ENCODE data around the gene TMEM179B.

Gene TMEM179B

DNA sequence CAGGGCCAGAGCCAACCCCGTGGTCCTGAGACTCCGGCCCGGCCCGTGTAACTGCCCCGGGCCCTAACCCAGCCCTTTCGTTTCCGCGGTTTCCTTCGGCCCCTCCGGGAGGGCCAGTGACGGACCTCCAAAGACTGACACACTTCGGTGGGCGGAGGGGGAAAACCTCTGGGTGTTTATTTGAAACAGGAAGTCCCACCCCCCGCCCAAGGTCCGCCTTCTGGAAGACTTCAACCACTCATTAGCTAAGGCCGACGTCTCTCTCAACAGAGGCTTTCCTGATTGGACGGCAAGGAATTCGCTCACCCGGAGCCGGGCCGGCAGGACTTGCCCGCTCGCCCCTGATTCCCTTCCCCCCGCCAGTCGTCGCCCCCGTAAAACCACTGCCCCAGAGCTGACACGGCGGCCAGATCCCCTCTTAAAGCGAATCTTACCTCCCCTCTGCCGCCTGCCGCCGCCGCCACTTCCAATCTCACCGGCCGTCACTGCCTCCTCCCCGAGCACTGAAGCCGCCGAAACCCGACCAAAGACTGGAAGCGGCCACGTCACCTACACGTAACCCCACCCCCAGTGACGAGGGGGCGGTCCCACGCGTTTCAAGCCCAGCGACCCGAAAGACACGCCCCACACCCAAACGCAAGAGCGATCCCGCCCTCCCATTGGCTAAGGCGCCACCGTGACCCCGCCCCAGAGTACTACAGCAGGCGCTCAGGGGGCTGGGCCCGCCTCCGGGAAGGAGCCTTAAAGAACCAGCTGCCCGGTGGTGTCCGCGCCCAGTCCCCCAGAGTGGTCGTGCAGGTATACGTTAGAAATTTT lies 44.5 kb downstream of the TMEM179B start, which contains the start of gene STX5:
STX5 (minus strand) TSS at position 532 of the 816 bp plus-strand sequence. CDS start 808 bp downstream, outside the sequence.
- peak within 1 kb of the TSS; percentile 77 for H3K4me3 ChIP-seq (ENCODE audit: low read depth, low read length)

DNA sequence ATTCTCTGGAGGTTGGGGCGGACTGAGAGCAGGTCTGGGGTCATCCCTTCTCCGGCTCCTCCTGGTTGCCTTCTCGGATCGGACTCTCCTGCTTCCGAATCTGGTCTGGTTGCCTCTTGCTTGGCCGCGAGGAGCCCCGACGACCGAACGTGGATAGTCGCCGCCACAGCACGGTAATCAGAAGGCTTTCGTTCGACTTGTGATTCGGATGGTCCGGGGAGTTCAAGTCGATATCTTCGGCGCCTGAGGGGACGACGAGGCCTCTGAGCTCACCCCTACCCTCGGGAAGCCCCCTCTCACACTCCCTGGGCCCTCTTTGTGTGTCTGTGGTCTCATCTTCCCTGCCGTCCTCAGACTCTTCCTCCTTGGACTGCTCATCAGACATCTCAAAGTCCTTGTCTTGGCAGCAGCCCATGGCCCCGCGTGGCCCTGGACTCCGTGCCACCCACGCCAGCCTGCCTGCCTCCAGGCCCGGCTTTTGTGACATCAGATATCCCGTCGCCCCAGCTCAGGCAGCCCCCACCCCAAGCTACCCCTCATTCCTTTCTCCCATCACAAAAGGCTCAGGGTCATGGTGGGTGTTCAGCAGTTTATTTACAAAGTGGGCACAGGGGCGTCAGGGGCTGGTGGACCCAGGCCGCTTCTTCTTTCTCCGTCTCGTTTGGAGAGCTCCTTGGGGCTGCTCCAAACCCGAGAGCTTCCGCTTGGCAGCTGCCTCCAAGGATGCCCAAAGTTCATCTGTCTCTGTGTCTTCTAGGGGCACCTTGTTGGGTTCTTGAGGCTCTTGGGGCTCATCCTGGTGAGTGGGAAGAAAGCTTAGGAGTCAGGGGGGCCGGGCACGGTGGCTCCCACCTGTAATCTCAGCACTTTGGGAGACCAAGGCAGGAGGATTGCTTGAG lies 45.4 kb downstream of the TMEM179B start, which contains the start of gene TEX54:
TEX54 (minus strand) TSS at position 506 of the 899 bp plus-strand sequence.
- H3K4me3 ChIP-seq (ENCODE audit: low read depth, low read length), result peak within 1 kb of the TSS; percentile 77

DNA sequence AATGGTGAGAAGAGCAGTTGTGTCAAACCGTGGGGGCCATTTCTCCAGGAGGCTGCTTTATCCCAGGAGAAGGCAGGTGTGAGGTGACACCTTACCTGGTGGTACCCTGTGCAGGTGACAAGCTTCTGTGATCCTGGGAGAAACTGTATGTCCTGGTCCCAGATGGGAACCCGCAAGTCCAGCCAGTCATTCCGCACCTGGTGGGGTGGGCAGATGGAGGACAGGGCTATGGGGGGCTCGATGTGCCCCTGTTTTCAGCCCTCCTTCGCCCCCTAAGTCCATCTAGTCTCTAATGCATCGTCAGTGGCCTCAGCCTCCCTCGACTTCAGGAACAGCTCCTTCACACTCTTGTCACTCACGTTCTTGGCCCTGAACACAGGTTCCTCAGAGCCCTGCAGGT lies 48.1 kb downstream of the TMEM179B start:
- no peak overlapping the region for H3K4me3 ChIP-seq (ENCODE audit: low read depth, low read length)

DNA sequence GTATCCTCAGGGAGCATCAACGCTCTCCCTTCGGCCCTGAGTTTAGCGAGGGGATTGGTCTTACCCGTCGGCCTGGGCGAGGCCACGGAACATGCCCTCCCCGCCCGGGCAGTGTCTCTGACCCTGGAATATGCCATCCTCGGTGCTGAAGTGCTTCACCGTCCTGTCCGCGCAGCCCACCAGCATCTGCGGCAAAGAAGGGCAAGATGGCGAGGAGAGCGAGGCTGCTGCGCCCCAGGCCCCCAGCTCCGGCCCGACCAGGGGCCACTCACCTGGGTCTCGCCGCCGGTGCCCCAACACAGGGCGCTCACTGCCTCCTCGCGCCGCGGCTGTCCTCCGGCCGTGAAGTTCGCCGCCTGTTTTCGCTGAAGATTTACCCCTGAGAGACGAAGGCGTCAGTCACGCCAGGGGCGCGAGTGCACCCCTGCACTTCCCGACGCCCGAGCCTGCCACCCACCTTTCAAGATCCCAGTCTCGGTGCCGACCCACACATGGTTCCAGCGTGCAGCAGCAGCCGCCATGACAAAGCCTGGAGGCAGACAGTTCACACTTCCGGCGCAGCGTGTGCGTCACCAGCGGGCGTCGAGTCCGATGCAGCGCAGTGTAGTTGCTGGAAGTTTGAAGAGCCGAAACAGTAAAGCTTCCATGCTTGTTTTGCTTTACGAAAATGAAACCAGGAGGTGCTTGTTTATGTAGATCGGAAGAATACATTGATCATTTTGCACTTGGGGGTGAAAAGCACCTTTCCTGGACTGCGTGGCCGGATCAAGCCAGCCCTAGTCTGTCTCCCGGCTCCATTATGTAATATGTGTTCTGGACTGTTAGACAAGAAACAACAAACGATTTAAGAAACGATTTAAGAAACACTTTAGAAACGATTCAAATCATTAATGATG lies 52.1 kb downstream of the TMEM179B start, which contains the start of gene WDR74:
WDR74 (minus strand) TSS at position 541 of the 896 bp plus-strand sequence; CDS start at position 521, 20 bp downstream.
- H3K4me3 ChIP-seq (ENCODE audit: low read depth, low read length), result peak within 1 kb of the TSS; percentile 97

Measured in iPS-11a (cell line).